Measurements from ENCODE around the gene ABHD10.

Gene ABHD10

DNA sequence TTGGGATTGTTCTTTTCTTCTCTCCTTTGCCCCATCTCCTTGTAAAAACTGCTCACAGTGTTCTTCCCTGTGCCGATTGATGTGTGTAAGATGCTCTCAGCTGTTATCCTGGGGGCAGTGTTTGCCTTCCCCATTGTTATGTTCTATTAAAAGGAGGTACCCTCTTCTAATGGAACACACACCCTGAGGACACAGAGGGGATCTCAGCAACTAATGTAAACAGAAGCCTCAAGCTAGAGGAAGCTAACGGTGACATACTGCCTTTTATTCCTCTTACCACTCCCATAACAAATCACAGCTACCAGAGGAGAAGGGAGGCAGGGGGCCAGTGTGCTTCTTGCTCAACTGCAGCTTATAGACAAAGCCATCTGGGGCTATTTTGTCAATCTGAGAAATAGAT is 22.1 kb downstream of the ABHD10 start:
- no peak for DNase-seq (ENCODE audit: low read depth in 3 of 3)

DNA sequence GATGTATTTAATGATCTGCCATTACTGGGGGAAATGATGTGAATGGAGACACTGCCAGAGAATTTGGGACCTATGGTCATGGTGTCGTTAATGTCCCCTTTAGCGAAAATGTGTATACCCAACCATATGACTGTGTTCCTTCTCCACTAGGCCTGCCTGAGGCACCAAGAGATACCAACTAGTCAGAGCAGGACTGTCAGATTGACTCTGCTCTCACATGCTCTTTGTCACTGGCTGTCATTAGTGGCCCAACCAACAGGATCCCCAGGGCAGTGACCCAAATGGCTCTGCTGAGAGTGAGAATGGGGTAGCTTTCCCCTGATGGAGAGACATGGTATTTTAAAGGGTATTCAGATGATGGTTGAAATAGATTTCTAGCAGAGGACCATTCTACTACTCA is 22.7 kb downstream of the ABHD10 start:
- DNase-seq (ENCODE audit: low read depth in 3 of 3): no peak

DNA sequence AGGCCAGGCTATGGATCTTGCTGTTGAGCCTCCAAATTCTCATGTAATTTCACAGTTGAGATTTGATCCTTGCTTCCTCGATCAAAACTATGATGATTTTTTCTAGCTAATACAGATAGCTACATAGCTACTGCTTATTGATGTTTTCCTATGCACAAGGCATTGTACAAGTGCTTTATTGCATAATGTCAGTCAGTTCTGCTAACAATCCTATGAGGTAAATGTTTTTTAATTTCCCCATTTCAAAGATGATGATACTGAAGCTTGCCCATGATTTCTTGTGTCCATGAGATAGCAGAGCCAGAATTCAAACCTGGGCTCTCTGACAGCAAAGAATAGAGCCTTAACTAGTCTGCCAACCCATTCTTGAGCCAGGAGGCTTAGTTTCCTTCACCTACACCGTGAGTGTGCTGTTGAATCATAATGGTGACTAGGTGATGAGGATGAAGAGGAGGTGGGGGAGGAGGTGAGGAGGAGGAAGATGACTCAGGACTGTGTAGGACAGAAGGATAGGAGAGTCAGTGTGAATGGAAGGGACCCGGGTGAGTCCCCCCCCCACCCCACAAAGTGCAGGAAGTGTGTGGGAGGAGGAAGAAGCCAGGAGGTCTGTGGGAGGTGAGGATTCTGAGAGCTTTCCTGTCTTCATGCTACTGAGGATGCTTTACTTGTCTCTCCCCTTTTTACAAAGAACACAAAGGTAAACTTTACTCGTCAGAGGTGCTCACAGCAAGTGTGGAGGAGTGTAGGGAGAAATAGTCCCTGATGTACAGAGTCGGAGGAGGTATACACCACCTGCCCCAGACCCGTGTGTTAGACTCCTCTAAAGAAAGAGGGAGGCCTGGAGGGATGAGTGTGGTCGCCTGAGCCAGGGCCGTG is 23.5 kb downstream of the ABHD10 start:
- DNase-seq (ENCODE audit: low read depth in 3 of 3): peak in 2 of 3 experiments; percentile 56 to 70

DNA sequence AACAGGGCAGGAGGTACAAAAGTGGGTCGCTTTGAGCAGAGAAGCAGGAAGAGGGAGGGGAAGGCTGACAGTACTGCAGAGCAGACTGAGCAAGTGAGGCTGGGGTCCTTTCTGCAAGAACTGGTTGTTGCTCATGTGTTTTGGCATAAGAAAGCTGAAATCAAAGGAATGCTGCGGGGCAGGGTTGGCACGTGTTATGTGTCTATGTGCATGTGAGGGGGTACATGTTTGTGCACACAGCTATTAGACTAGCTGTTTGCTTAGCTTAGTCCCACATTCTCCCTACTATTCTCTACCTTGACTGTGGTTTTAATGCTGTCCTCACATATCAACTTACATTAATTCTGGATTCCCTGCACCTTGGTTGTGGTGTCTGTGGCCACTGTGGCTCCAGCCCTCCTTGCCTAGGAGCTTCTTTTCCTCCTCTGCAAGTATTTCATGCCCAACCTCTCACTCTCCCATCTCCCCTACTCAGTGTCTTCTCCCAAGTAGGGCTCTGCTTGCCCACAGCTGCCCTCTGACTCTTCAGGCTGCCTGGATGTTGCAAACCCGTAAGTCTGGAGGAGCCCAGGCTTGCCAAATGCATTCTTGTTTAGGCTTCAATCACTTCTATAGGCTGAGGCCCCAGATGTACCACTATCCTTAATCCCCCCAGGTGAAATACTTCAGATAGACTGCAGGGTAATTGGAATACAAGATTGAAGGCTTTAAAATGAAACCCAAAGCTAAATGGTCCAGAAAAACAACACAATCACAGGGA is 24.7 kb downstream of the ABHD10 start:
- no peak for DNase-seq (ENCODE audit: low read depth in 3 of 3)

DNA sequence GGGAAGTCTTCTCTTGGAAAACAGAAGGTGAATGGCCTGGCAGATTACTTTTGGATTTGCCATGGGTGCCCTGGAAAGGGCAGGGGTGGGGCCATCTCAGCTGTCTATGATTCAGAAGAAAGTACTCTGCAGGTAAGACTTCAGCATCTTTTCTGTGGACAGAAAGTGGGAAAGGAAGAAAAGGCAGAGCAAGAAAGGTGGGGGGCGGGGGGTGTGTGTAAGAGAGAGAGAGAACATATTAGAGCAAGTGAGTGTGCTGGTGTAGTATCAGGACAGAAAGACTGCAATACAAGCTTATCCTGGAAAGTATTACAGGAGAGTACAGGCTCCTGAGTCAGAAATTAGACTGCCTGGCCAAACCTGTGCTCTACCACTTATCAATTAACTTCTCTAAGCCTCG is 25.4 kb downstream of the ABHD10 start:
- DNase-seq (ENCODE audit: low read depth in 3 of 3): no peak

DNA sequence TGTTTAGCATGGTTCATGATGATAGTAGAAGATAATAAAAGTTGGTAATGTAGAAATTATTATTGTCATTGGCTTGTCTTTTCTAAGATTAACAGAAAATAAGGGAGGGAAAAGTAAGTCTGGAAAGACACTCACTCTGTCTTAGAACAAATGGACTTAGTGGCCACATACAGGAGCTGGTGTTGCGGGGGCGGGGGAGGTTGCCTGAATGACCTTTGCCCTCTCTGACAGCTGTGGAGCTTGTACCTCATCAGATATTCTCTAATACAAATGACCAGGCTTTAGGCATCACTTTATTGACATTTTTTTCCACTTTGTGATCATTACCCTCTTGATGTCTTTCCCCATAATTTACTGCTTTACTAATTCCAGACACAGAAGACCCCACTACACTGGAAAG is 25.8 kb downstream of the ABHD10 start:
- DNase-seq (ENCODE audit: low read depth in 3 of 3): no peak

DNA sequence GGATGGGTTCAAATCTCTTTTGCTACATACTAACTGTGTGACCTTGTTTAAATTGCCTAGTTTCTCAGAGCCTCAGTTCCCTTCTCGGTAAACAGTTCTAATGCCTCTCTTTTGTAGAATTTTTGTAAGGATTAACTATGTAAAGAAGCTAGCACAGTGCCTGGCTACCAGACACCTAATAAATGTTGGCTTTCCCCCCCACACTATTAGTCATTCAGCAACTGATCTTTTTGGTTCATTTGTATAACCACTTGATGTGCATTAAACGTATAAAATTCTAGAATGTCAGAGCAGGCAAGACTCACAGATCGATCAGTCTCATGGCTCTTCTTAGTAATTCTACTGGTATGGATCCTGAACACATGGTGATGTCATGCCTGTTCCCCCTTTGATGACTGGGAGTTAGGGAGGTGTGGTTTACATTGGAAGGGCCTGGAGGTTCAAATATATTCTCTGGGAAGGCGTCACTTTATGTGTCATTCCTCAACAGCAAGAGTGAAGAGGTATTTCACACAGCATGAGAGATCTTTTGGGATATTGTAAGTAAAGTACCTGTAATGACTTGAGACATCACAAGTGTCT is 26.4 kb downstream of the ABHD10 start:
- no peak for DNase-seq (ENCODE audit: low read depth in 3 of 3)

DNA sequence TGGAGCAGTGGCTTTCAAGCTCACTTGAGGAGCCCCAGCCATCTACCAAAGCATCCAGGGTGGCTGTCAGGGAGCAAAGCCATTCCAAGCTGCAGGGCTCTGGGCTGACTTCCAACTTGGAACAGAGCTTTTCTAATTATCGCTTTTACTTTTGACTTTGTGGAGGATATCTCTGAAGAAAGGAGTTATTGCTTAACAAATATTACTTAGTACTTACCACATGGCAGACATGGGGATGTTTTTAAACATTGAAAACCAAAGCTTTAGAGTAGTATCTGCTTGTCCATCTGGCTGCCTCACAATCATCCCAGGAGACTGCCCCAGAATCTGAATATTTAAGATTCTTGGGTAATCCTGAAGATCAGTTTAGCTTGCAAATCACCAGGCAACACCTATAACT is 28.8 kb downstream of the ABHD10 start:
- DNase-seq (ENCODE audit: low read depth in 3 of 3): no peak

DNA sequence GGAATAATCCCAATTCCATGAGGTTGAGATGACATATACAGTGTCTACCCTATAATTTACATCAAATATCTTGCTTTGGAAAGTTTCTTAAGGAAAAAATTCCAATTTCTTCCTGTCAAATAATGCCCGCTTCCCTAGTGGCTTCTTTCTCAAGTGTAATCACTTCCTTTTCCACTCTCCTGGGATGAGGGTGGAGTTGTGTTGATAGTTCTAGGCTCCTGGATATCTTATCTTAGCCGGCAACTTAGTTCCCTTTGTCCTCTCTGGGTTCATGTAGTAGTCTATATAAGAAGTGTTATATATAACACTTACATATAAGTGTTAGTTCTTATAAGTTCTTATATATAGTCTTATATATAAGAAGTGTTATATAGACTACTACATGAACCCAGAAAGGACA is 30.8 kb downstream of the ABHD10 start:
- DNase-seq (ENCODE audit: low read depth in 3 of 3): no peak

DNA sequence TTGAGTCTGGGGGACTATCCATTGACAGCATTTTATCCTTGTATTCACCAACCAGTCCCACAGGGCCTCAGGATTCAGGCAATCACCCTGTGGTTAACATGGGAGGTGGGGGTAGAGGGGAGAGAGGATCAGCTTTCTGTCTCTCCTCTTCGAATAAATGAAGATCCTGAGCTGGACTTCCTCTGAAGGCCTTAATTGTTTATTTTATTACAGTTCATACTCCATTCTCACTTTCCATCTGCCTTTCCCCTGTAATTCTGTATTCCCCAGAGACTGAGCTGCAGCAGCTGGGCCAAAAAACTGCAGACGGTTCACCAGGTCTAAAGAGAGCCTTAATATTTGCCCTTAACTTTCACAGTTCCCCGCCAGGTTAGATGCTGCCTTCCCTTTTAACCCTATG is 31.8 kb downstream of the ABHD10 start:
- DNase-seq (ENCODE audit: low read depth in 3 of 3): no peak

DNA sequence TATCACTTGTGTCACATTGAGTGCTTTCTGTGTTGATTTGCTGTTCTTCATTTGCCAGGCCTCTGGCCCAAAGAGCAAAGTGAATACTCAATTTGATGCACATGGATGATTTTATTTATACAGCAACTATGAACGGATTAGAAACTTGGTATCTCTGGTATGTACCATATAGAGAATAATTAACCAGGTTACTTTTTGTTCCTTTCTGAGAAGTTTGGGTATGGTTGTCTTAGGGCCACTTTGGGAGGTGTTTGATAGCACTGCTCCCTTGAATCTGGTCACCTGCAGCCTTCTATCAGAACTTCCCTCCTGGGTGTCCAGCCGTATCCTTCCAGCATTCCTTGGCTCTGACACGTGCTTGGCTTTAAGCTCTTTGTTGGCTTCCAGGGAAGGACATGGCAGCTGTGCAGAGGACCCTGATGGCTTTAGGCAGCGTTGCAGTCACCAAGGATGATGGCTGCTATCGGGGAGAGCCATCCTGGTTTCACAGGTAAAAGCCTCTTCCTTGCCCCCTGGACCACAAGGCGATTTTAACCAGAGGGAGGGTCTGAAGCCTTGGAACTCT is 32.6 kb downstream of the ABHD10 start:
- no peak for DNase-seq (ENCODE audit: low read depth in 3 of 3)

DNA sequence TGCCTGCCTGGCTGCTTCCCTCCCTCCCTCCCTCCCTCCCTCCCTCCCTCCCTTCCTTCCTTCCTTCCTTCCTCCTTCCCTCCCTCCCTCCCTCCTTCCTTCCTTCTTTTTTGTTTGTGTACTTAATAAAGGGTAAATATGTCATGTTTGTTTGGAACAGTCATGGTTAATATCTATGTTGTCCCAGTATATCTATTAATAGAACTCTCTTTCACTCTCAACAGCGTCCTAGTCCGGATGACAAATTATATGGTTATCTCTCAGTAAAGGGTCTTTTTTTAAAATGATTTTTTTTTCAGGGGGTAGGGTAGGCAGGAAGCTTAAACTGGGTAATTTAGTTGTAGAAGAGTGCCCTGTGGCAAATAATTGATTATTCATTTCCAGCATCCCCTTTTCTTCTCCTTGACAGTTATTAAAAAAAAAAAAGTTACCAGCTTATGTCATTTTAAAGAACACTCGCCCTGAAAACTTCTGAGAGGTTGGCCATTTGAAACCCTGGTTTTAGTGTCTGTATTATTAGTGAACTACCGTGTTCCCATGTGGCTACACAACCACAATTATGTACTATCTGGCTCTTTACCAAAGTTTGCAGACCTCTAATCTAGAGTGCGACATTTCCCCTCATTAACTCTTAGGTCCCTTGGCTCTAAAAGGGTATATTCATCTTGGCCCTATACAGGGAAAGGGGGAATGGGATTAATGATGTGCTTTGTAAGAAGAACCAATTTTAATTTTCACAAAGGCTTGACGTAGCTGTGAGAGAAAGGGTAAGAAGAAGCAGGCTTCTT is 33.6 kb downstream of the ABHD10 start:
- no peak for DNase-seq (ENCODE audit: low read depth in 3 of 3)

DNA sequence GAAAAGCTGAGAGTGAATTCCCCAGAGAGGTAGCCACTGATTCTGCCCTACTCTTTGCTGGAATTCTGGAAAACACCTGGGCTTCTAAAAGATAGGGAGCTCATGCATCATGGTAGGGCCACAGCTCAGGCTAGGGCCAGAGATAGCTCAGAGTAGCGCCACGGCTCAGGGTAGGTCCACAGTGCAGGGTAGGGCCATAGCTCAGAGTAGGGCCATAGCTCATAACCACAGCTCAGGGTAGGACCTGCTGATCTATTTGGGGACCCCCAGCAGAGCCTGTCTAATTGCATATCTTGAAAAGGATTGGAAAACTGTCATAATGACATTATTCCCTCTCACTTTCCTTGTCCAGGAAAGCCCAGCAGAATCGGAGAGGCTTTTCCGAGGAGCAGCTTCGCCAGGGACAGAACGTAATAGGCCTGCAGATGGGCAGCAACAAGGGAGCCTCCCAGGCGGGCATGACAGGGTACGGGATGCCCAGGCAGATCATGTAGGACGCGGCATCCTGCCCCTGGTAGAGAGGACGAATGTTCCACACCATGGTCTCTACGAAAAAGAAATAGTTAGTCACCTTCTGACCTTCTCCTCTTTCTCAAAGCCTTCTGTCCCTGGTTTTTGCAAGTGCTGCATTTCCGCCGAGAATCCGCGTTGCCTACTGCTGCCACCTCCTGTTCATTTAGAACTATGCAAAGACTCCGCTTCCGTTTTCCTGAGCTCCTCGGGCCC is 34.4 kb downstream of the ABHD10 start:
- peak in 2 of 3 experiments; percentile 34 to 38 for DNase-seq (ENCODE audit: low read depth in 3 of 3)

DNA sequence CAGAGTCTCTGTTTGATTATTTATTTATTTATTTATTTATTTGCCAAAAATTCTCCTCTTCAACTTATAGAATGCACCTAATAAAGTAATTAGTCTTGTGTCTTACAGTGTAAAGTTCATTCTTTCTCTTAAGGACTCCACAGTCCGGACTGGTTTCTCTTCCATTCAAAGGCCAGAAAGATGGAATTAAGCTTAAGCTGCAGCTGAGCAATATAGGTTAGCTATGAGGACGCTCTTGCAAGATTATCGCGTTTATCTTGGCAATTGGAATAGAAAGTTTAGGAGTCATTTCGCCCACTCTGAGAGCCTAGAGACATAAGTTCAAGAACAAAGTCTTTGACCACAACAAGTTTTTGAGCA is 34.9 kb downstream of the ABHD10 start:
- no peak for DNase-seq (ENCODE audit: low read depth in 3 of 3)

DNA sequence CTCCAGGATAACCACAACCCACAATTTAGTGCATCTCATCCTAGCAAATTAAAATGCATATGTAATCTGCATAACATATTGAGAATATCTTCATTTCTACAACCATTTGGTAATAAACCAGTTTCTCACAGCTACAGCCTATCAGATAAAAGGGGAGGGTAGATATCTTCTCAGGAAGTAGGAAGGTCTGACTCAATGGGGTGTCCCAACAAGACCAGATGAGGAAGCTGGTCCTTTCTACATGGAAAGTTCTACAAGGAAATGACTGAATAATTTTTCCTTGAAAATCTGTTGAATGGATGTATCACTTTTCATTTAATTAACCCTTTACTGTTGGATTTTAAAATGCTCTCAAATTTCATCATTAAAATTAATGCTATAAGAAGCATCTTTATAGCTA is 38.3 kb downstream of the ABHD10 start:
- no peak for DNase-seq (ENCODE audit: low read depth in 3 of 3)

DNA sequence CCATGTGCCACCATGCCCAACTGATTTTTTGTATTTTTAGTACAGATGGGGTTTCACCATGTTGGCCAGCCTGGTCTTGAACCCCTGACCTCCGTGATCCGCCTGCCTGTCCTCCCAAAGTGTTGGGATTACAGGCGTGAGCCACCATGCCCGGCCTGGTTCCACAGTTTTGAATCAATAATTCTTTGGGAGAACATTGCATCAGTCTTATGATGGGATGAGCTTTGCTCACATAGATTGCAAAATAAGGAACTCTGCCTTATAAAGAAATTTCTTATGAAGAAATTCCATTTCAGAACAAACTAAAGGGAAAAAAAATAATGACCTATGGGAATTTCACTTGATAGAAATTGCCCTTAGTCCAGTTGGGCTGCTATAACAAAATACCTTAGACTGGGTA is 39.9 kb downstream of the ABHD10 start:
- no peak for DNase-seq (ENCODE audit: low read depth in 3 of 3)

DNA sequence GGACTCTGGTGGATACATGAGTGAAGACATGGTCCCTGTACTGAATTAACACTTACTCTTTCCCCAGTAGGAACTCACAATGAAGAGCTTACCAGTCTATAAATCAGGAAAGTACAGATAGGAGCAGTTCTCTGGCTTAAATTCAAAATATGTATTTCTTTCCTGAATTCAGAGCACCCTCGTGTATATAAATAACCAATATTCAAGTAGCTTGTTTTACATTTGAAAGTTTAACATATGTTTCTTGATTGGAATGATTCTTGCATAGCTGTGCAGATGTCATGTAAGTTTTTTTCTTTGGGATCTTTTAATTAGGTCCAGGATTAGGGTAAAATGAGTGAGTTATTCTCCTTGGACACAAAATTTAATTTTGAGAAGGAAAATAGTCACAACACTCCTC is 40.9 kb downstream of the ABHD10 start:
- no peak for DNase-seq (ENCODE audit: low read depth in 3 of 3)

DNA sequence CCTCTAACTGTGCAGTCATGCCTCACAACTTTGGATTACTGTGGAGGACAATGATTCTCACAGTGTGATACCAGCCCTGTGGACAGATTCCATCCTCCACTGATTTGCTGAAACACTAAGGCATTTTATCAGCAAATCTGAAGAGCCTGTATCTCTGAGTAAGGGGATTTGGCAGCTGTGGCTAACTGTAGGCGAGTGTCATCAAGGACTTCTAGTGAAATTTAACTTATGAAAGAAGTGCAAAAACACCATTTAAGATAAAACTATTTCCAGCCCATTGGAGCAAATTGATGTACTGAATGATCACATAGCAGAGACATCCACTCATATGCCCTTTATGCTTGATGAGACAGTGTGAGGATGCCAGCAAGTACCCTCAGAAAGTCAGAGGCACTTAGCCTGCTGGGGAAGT is 41.9 kb downstream of the ABHD10 start:
- no peak for DNase-seq (ENCODE audit: low read depth in 3 of 3)

DNA sequence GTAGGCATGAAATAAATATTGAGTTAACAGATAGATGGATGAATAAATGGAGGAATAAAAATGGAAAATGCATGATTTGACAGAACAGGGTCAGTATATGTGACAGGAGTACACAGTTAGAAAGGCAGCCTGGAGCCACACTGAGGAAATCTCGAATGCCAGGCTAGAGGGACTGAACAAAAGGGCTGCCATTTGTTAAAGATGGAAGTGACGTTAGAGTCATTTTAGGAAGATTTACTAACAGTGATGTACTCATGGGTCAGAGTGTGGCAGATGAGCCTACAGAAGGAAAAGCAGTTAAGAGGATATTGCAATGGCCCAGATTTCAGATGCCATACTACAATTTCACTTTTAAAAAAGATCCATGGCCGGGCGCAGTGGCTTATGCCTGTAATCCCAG is 48.3 kb downstream of the ABHD10 start:
- DNase-seq (ENCODE audit: low read depth in 3 of 3): no peak

DNA sequence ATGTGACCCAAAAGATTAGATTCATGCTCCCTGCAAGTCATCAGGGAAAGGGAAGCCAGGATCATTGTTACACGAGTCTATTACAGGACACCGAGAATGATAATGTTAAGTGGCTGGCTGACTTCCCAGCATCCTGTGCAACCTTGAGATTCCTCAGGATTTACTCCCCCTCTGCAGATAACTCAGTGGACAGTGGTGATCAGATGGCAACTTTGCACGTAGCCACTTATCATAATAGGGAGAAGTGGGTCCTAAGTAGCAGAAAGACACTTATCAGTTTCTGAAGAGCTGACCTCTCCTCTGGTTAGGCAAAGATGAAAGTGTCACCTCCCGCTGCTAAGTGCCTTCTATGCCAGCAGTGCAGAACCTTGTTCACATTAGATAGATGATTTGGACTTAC is 49.0 kb downstream of the ABHD10 start:
- no peak for DNase-seq (ENCODE audit: low read depth in 3 of 3)

DNA sequence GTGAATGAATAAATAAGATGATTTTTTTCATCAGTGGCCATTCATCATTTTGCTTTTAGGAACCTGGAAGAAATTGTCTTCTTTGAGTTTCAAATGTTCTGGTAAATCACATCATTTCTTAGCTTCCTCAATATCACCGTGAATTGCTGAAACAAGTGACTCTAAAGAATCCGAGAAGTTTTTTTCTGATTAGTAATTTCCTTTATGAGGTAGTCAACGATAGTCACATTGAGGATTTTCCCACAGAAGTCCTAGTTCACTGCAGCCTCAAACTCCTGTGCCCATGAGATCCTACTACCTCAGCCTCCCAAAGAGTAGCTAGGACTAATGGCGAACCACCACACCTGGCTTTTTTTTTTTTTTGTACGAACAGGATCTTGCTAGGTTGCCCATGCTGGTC is 52.1 kb downstream of the ABHD10 start:
- no peak for DNase-seq (ENCODE audit: low read depth in 3 of 3)
